Measurements from ENCODE around the gene CEP20. TPM values are rescaled to one million over a fixed set of nuclear protein-coding genes. Genes with fewer than 3 reads are reported as not detected.
A peak's percentile ranks its signal among the peaks of the same experiment; 100 is the strongest.
"Not testable (repeated sequence)": the region's sequence is repeated elsewhere in the genome, so short reads cannot be mapped to it uniquely, and the experiment has no call there.

Gene CEP20
- total RNA-seq, result 10 to 100 TPM in 3 of 4 donors, 1 to 10 TPM in 1; 9.4 to 21.7 (median 20.8) TPM

GRCh38 chr16:15888072-15888976 lies at the start of gene CEP20:
CEP20 (minus strand) TSS chr16:15888603; CDS start chr16:15888585, 18 bp downstream.
- TF ChIP-seq POLR2A (IDR thresholded peaks at IDR 0.05), result peak; percentile 82
- TF ChIP-seq CTCF (IDR thresholded peaks at IDR 0.05), result peak in 4 of 5 experiments; percentile 23 to 76 (median 50)
- no peak for TF ChIP-seq EP300 (IDR thresholded peaks at IDR 0.05; ENCODE audit: low read depth)
- peak; percentile 48 to 70 (median 65) for TF ChIP-seq POLR2AphosphoS5 (IDR thresholded peaks at IDR 0.05)
- Histone ChIP-seq H3K4me3 (peak within 1 kb of the TSS; percentile 72 to 98 (median 84)), H3K36me3 (peaks cover 0 to 5% (median 0%) of the 10 kb centered on the region in 4 donors), H3K27ac (peak within 1 kb of the TSS; percentile 85 to 94 (median 90)), H3K27me3 (no peaks in the 10 kb centered on the region), H3K4me1 (peaks cover 12 to 29% (median 18%) of the 10 kb centered on the region in 4 donors), H3K9me3 (no peaks in the 10 kb centered on the region)
- in situ Hi-C loops (cut with MboI; ENCODE audit: low pct_ligation_motif_present in 1 of 4, low pct_unique_long_range_greater_than_20kb in 1 of 4, low sequenced_read_pairs in 3 of 4) (loop anchor here in 1 of 4 donors (10.0 kb wide), 1 partner anchor 136 kb away; no protein-coding TSS in a partner anchor), intact Hi-C loops (cut with DNase I; ENCODE audit: low total_unique reads) (no loop called here)
- DNase-seq, result peak; percentile 100
- WGBS, 2 donors (ENCODE audit: low coverage in 1 of 2), result 0% methylated on average over 40 of the region's 41 CpGs; no CpG with 5 or more reads in 1 of the 2 donors

GRCh38 chr16:15936809-15937208 lies 48.4 kb upstream of the CEP20 start:
- intact Hi-C loops (cut with DNase I; ENCODE audit: low total_unique reads); H3K4me1 ChIP-seq; H3K36me3 ChIP-seq; H3K4me3 ChIP-seq; DNase-seq; H3K9me3 ChIP-seq; in situ Hi-C loops (cut with MboI; ENCODE audit: low pct_ligation_motif_present in 1 of 4, low pct_unique_long_range_greater_than_20kb in 1 of 4, low sequenced_read_pairs in 3 of 4); H3K27ac ChIP-seq; H3K27me3 ChIP-seq: not testable (repeated sequence)
- WGBS, 2 donors (ENCODE audit: low coverage in 1 of 2), result 74 to 80% methylated on average over 6 of the region's 6 CpGs

GRCh38 chr16:15934991-15935390 lies 46.6 kb upstream of the CEP20 start:
- Histone ChIP-seq H3K4me3 (no peak overlapping the region), H3K9me3 (peaks cover 5 to 9% of the 10 kb centered on the region in 2 donors), H3K27ac (no peak overlapping the region), H3K36me3 (no peaks in the 10 kb centered on the region), H3K27me3 (no peaks in the 10 kb centered on the region), H3K4me1 (no peaks in the 10 kb centered on the region)
- no peak for TF ChIP-seq POLR2AphosphoS5 (IDR thresholded peaks at IDR 0.05)
- TF ChIP-seq EP300 (IDR thresholded peaks at IDR 0.05; ENCODE audit: low read depth), result no peak
- TF ChIP-seq CTCF (IDR thresholded peaks at IDR 0.05), result no peak
- TF ChIP-seq POLR2A (IDR thresholded peaks at IDR 0.05), result no peak
- DNase-seq, result no peak
- intact Hi-C loops (cut with DNase I; ENCODE audit: low total_unique reads), result no loop called here
- in situ Hi-C loops (cut with MboI; ENCODE audit: low pct_ligation_motif_present in 1 of 4, low pct_unique_long_range_greater_than_20kb in 1 of 4, low sequenced_read_pairs in 3 of 4), result no loop called here

GRCh38 chr16:15933781-15934180 lies 45.4 kb upstream of the CEP20 start:
- peaks cover 0 to 2% (median under 1%) of the 10 kb centered on the region in 4 donors for H3K4me1 ChIP-seq
- TF ChIP-seq POLR2AphosphoS5 (IDR thresholded peaks at IDR 0.05) (no peak), POLR2A (IDR thresholded peaks at IDR 0.05) (no peak), CTCF (IDR thresholded peaks at IDR 0.05) (no peak), EP300 (IDR thresholded peaks at IDR 0.05; ENCODE audit: low read depth) (no peak)
- no peak overlapping the region for H3K27ac ChIP-seq
- H3K9me3 ChIP-seq, result peaks cover 5 to 9% of the 10 kb centered on the region in 2 donors
- H3K4me3 ChIP-seq, result no peak overlapping the region
- no peaks in the 10 kb centered on the region for H3K27me3 ChIP-seq
- intact Hi-C loops (cut with DNase I; ENCODE audit: low total_unique reads), result no loop called here
- no peak for DNase-seq
- in situ Hi-C loops (cut with MboI; ENCODE audit: low pct_ligation_motif_present in 1 of 4, low pct_unique_long_range_greater_than_20kb in 1 of 4, low sequenced_read_pairs in 3 of 4), result no loop called here
- 79 to 94% methylated on average over 2 to 4 of the region's 4 CpGs for WGBS, 2 donors (ENCODE audit: low coverage in 1 of 2)
- H3K36me3 ChIP-seq, result no peaks in the 10 kb centered on the region

Measured in transverse colon (tissue), 4 donors.